GM12872 (cell line): ENCODE results near the gene FAM110A.

Source experiments
- CTCF ChIP-seq: IDR thresholded peaks from 3 replicates; pipeline ENCODE4 v1.5.1; 2011; ENCODE audit warnings: low read depth, mild to moderate bottlenecking, low read length, moderate library complexity; ENCODE audit not compliant: insufficient read depth

The FAM110A gene

GRCh38 chr20:873875-874607 lies 40.5 kb downstream of the FAM110A start:
- no peak for TF ChIP-seq CTCF

- no peak for TF ChIP-seq CTCF
Measured at GRCh38 chr20:875115-875514, 41.6 kb downstream of the FAM110A start.

GRCh38 chr20:877814-878213 lies 44.3 kb downstream of the FAM110A start:
- TF ChIP-seq CTCF = no peak

GRCh38 chr20:878511-879307 lies 45.2 kb downstream of the FAM110A start:
- TF ChIP-seq CTCF = no peak

GRCh38 chr20:879626-880025 lies 46.1 kb downstream of the FAM110A start:
- no peak for TF ChIP-seq CTCF

- no peak for TF ChIP-seq CTCF
Measured at GRCh38 chr20:881051-881782, 47.7 kb downstream of the FAM110A start.

GRCh38 chr20:881783-882144 lies 48.2 kb downstream of the FAM110A start:
- TF ChIP-seq CTCF = no peak
